ENCODE data around the gene AKIP1. TPM values are rescaled to one million over a fixed set of nuclear protein-coding genes. Genes with fewer than 3 reads are reported as not detected.

AKIP1 gene
- total RNA-seq (2013), result 14.3 TPM
- polyA plus RNA-seq, result 10 to 100 TPM in 2 of 3 donors, 1 to 10 TPM in 1; 8.7 to 18.9 (median 18.7) TPM
- 5.0 and 6.5 TPM in 2 replicates for polyA minus RNA-seq
- total RNA-seq, result 0.25 to 5.9 (median 3.1) reads per million in 11 experiments

GRCh38 chr11:8911029-8911823 is at the start of gene AKIP1:
Gene AKIP1 (plus strand): TSS chr11:8911189. CDS start chr11:8911450, 261 bp downstream.
- DNase-seq, result peak; percentile 63 to 75 (median 73)
- peaks cover 3% of the 10 kb centered on the region for H3K79me2 ChIP-seq (ENCODE audit: insufficient read depth, low read length)
- peaks cover 4 to 12% of the 10 kb centered on the region in 2 donors for H3K36me3 Mint-ChIP-seq
- TF ChIP-seq CTCF (IDR thresholded peaks at IDR 0.05), result no peak
- H2AFZ ChIP-seq (ENCODE audit: insufficient read depth, low read depth, low read length, poor library complexity, severe bottlenecking), result peak within 1 kb of the TSS; percentile 97
- H3K9me3 Mint-ChIP-seq, result peaks cover 0 to 2% (median 0%) of the 10 kb centered on the region in 7 donors
- peaks cover 23 to 45% of the 10 kb centered on the region in 2 donors for H3K4me1 ChIP-seq (ENCODE audit: control insufficient read depth in 1 of 2, insufficient read depth in 2 of 2, low read length in 2 of 2)
- peak within 1 kb of the TSS; percentile 45 to 99 (median 93) for H3K4me3 ChIP-seq (replicated peaks in 1 of 3; ENCODE audit: low read depth in 2 of 3, low read length in 3 of 3)
- H3K27me3 ChIP-seq (ENCODE audit: control insufficient read depth in 2 of 2, insufficient read depth in 2 of 2, low read length in 2 of 2), result peaks cover 0 to 3% of the 10 kb centered on the region in 2 donors
- H3K27me3 Mint-ChIP-seq (ENCODE audit: low read depth in 3 of 3), result peaks cover 6 to 16% (median 15%) of the 10 kb centered on the region in 3 donors
- H3K27ac Mint-ChIP-seq, result peak within 1 kb of the TSS in 5 of 7 donors; percentile 25 to 88 (median 35)
- intact Hi-C loops (cut with micrococcal nuclease), result no loop called here
- H3K4me1 Mint-ChIP-seq, result peaks cover 53% of the 10 kb centered on the region
- no peaks in the 10 kb centered on the region for H4K20me1 ChIP-seq (ENCODE audit: insufficient read depth, low read length)
- peak within 1 kb of the TSS; percentile 93 to 95 for H3K4me3 Mint-ChIP-seq
- H3K27ac ChIP-seq (ENCODE audit: low read depth in 1 of 2, low read length in 2 of 2), result peak within 1 kb of the TSS in 1 of 2 donors; percentile 71
- no peaks in the 10 kb centered on the region for H3K9me3 ChIP-seq (replicated peaks in 1 of 2; ENCODE audit: control insufficient read depth in 1 of 2, insufficient read depth in 1 of 2, low read length in 2 of 2)
- peak within 1 kb of the TSS; percentile 98 for H3K4me2 ChIP-seq (replicated peaks; ENCODE audit: extremely low read depth, low read length, poor library complexity, severe bottlenecking)
- peak within 1 kb of the TSS; percentile 50 for H3K9ac ChIP-seq (ENCODE audit: insufficient read depth, low read length, poor library complexity, severe bottlenecking)
- peaks cover under 1 to 3% of the 10 kb centered on the region in 2 donors for H3K36me3 ChIP-seq (replicated peaks in 1 of 2; ENCODE audit: control insufficient read depth in 1 of 2, insufficient read depth in 2 of 2, low read length in 2 of 2)
- 0% methylated on average over 49 of the region's 68 CpGs for WGBS (ENCODE audit: insufficient coverage)

DNA sequence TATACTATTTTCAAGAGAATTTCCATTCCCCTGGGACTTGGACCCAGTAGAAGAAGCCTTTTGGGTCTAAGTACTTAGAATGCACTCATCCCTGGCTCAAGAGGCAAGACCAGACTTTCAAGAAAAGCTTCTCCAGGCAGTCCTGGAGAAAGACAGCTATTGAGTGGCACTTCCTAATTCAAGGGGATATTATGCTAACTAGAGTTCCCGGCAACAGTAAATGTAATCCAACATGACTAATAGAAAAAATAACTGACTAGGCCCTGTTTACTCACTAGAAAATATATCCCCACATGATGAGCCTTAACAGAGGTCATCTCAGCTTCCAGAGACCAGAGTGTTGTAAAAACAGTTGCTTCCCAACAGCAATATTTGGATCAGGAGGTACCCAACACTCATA is 47.2 kb upstream of the AKIP1 start:
- DNase-seq, result no peak
- peaks cover 4 to 13% of the 10 kb centered on the region in 2 donors for H3K27me3 ChIP-seq (ENCODE audit: control insufficient read depth in 2 of 2, insufficient read depth in 2 of 2, low read length in 2 of 2)
- no peak for TF ChIP-seq CTCF (IDR thresholded peaks at IDR 0.05)
- Mint-ChIP-seq H3K27me3 (ENCODE audit: low read depth in 3 of 3) (peaks cover 7 to 23% (median 15%) of the 10 kb centered on the region in 3 donors), H3K4me3 (no peak overlapping the region), H3K9me3 (peaks cover 0 to 1% (median 0%) of the 10 kb centered on the region in 7 donors), H3K27ac (no peak overlapping the region), H3K4me1 (no peaks in the 10 kb centered on the region), H3K36me3 (no peaks in the 10 kb centered on the region)
- no peaks in the 10 kb centered on the region for H3K4me1 ChIP-seq (ENCODE audit: control insufficient read depth in 1 of 2, insufficient read depth in 2 of 2, low read length in 2 of 2)
- no CpG with 5 or more reads among the region's 1 CpG for WGBS (ENCODE audit: insufficient coverage)
- H3K36me3 ChIP-seq (replicated peaks in 1 of 2; ENCODE audit: control insufficient read depth in 1 of 2, insufficient read depth in 2 of 2, low read length in 2 of 2), result no peaks in the 10 kb centered on the region
- H3K9me3 ChIP-seq (replicated peaks in 1 of 2; ENCODE audit: control insufficient read depth in 1 of 2, insufficient read depth in 1 of 2, low read length in 2 of 2), result no peaks in the 10 kb centered on the region
- no peak overlapping the region for H2AFZ ChIP-seq (ENCODE audit: insufficient read depth, low read depth, low read length, poor library complexity, severe bottlenecking)
- no peak overlapping the region for H3K9ac ChIP-seq (ENCODE audit: insufficient read depth, low read length, poor library complexity, severe bottlenecking)
- H3K27ac ChIP-seq (ENCODE audit: low read depth in 1 of 2, low read length in 2 of 2), result no peak overlapping the region
- H4K20me1 ChIP-seq (ENCODE audit: insufficient read depth, low read length), result no peaks in the 10 kb centered on the region
- no peak overlapping the region for H3K4me2 ChIP-seq (replicated peaks; ENCODE audit: extremely low read depth, low read length, poor library complexity, severe bottlenecking)
- H3K4me3 ChIP-seq (replicated peaks in 1 of 3; ENCODE audit: low read depth in 2 of 3, low read length in 3 of 3), result no peak overlapping the region
- intact Hi-C loops (cut with micrococcal nuclease), result no loop called here
- H3K79me2 ChIP-seq (ENCODE audit: insufficient read depth, low read length), result no peaks in the 10 kb centered on the region

Measured in CD14-positive monocyte (primary cell).